ENCODE results near the gene KCNC4. TPM values are rescaled to one million over a fixed set of nuclear protein-coding genes. Genes with fewer than 3 reads are reported as not detected.

Gene KCNC4
- total RNA-seq, 2 experiments from 2014 or later = 5.6 to 17.8 TPM

DNA sequence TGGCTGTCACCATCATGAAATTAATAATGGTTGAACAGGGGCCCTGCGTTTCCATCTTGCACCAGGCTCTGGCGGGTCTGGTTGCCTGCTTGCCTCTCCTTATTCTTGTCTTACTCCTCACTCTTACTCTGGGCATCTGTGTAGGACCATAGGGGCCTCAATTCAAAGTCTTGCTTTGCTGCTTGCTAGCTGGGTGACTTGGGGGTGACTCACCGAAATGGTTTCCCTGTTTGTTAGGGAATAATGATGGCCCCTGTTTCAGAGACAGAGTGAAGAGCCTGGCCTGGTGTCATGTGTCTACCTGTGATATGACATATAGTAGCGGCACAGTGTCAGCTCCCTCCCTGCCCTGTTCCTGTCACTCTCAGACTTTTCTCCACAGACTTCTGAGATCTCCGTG is 24.6 kb downstream of the KCNC4 start:
- no peaks in the 10 kb centered on the region for H3K9me2 ChIP-seq (ENCODE audit: insufficient read depth, low read length)
- no peaks in the 10 kb centered on the region for H3K79me2 ChIP-seq (ENCODE audit: insufficient read depth, low read depth, low read length)
- H3K4me1 ChIP-seq (ENCODE audit: insufficient read depth, low read length, poor library complexity, severe bottlenecking) = peaks cover 3% of the 10 kb centered on the region
- ChIA-PET CTCF (ENCODE audit: unreplicated experiment) (no interaction called here), POLR2A (no interaction called here)
- H3K27ac ChIP-seq (ENCODE audit: low read depth, low read length, poor library complexity, severe bottlenecking) = no peak overlapping the region
- BruUV-seq (replicated peaks) = no TSS peak
- intact Hi-C loops (cut with micrococcal nuclease; ENCODE audit: unreplicated experiment) = no loop called here
- H4K20me1 ChIP-seq (ENCODE audit: insufficient read depth, low read length) = no peaks in the 10 kb centered on the region
- no peak for DNase-seq (ENCODE audit: low spot score)
- H3K4me3 ChIP-seq (ENCODE audit: low read depth, low read length, poor library complexity, severe bottlenecking) = no peak overlapping the region
- TF ChIP-seq, protein P1, sequence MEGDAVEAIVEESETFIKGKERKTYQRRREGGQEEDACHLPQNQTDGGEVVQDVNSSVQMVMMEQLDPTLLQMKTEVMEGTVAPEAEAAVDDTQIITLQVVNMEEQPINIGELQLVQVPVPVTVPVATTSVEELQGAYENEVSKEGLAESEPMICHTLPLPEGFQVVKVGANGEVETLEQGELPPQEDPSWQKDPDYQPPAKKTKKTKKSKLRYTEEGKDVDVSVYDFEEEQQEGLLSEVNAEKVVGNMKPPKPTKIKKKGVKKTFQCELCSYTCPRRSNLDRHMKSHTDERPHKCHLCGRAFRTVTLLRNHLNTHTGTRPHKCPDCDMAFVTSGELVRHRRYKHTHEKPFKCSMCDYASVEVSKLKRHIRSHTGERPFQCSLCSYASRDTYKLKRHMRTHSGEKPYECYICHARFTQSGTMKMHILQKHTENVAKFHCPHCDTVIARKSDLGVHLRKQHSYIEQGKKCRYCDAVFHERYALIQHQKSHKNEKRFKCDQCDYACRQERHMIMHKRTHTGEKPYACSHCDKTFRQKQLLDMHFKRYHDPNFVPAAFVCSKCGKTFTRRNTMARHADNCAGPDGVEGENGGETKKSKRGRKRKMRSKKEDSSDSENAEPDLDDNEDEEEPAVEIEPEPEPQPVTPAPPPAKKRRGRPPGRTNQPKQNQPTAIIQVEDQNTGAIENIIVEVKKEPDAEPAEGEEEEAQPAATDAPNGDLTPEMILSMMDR (conservative IDR thresholded peaks at IDR 0.05; ENCODE audit: low read length) = no peak
- TF ChIP-seq EZH2phosphoT487 (IDR thresholded peaks at IDR 0.05; ENCODE audit: borderline replicate concordance, low read depth, low read length) = no peak
- no peak overlapping the region for H2AFZ ChIP-seq (ENCODE audit: low read length)
- H3K4me2 ChIP-seq (ENCODE audit: low read length) = no peak overlapping the region
- no peaks in the 10 kb centered on the region for H3K36me3 ChIP-seq (ENCODE audit: insufficient read depth, low read length)
- H3K9me3 ChIP-seq (ENCODE audit: low read length) = no peaks in the 10 kb centered on the region

DNA sequence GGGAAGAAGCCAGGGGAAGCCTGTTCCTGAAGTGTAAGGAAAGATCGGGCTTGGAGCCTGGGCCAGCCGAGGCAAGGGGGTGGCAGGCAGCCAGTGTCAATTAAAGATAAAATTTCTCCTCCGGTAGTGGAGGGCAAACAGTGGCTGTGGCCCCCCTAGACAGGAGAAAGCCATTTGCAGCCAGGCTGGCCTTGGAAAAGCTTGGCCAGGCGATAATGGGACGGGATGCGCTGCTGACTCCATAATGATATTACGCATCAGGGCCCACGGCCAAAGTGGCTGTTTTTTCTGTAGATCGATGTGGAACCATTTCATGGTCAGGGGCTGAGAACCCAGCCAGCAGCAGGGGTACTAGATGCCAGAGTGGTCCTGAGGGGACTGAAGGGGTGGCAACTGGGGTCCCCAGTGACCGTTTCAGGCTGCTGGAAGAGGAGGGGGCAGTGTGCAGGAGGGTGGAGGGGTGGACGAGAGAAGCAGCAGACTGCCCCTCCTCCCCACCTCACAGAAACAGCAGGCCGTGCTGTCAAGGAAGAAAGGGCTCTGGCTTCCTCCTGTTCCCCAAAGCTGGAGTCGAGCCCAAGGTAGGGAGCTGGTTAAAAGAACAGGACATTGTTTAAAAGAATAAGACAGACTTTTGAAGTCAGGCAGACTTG is 25.2 kb downstream of the KCNC4 start:
- H2AFZ ChIP-seq (ENCODE audit: low read length) = no peak overlapping the region
- DNase-seq (ENCODE audit: low spot score) = no peak
- no peak overlapping the region for H3K4me3 ChIP-seq (ENCODE audit: low read depth, low read length, poor library complexity, severe bottlenecking)
- H3K27ac ChIP-seq (ENCODE audit: low read depth, low read length, poor library complexity, severe bottlenecking) = no peak overlapping the region
- H3K79me2 ChIP-seq (ENCODE audit: insufficient read depth, low read depth, low read length) = no peaks in the 10 kb centered on the region
- no peak overlapping the region for H3K4me2 ChIP-seq (ENCODE audit: low read length)
- no TSS peak for BruUV-seq (replicated peaks)
- CTCF ChIA-PET (ENCODE audit: unreplicated experiment) = no interaction called here
- POLR2A ChIA-PET = no interaction called here
- TF ChIP-seq, protein P1 (conservative IDR thresholded peaks at IDR 0.05; ENCODE audit: low read length) = no peak
- no peak for TF ChIP-seq EZH2phosphoT487 (IDR thresholded peaks at IDR 0.05; ENCODE audit: borderline replicate concordance, low read depth, low read length)
- no peaks in the 10 kb centered on the region for H3K36me3 ChIP-seq (ENCODE audit: insufficient read depth, low read length)
- H3K4me1 ChIP-seq (ENCODE audit: insufficient read depth, low read length, poor library complexity, severe bottlenecking) = peaks cover 4% of the 10 kb centered on the region
- intact Hi-C loops (cut with micrococcal nuclease; ENCODE audit: unreplicated experiment) = no loop called here
- no peaks in the 10 kb centered on the region for H3K9me2 ChIP-seq (ENCODE audit: insufficient read depth, low read length)
- no peaks in the 10 kb centered on the region for H4K20me1 ChIP-seq (ENCODE audit: insufficient read depth, low read length)
- H3K9me3 ChIP-seq (ENCODE audit: low read length) = no peaks in the 10 kb centered on the region

DNA sequence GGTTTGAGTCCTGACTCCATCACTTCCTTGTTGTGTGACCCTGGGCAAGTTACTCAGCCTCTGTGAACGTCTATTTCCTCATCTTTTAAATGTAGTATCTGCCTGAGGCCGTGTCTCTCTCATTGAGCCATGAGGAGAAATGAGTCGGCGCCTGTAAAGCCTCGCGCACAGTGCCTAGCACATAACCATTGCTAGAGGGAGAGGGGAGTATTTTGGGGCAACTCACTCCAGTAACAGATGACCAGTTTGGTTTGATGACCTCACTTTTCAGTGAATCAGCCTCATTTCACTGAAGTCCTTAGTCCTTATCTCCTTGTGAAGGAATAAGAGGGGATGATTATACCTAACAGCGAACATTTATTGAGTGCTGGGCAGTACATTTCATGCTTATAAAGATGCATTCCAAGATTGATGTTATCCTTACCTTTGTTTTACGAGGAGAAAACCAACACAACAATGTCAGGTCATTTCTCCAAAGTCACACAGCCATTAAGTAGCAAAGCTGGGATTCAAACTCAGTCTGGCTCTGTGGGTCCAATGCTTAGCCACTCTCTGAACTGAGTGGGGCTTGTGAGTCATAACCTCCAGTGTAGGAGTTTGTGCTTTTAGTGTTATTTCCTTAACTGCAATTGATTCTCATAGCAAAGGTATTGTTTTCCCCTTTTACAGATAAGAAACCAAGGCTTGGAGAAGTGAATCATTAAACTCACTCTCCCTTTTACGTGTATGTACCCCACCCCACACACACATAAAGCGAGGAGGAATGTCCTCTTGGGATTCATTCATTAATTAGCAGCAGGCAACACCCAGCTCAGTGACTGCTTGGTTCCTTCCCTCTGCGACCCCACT is 25.9 kb downstream of the KCNC4 start:
- POLR2A ChIA-PET = no interaction called here
- BruUV-seq (replicated peaks) = no TSS peak
- Histone ChIP-seq H3K4me2 (ENCODE audit: low read length) (no peak overlapping the region), H3K79me2 (ENCODE audit: insufficient read depth, low read depth, low read length) (no peaks in the 10 kb centered on the region), H3K36me3 (ENCODE audit: insufficient read depth, low read length) (no peaks in the 10 kb centered on the region), H2AFZ (ENCODE audit: low read length) (no peak overlapping the region), H3K27ac (ENCODE audit: low read depth, low read length, poor library complexity, severe bottlenecking) (no peak overlapping the region), H3K9me3 (ENCODE audit: low read length) (no peaks in the 10 kb centered on the region), H3K4me1 (ENCODE audit: insufficient read depth, low read length, poor library complexity, severe bottlenecking) (peaks cover 4% of the 10 kb centered on the region), H3K9me2 (ENCODE audit: insufficient read depth, low read length) (no peaks in the 10 kb centered on the region), H3K4me3 (ENCODE audit: low read depth, low read length, poor library complexity, severe bottlenecking) (no peak overlapping the region), H4K20me1 (ENCODE audit: insufficient read depth, low read length) (no peaks in the 10 kb centered on the region)
- no peak for DNase-seq (ENCODE audit: low spot score)
- TF ChIP-seq, protein P1 (conservative IDR thresholded peaks at IDR 0.05; ENCODE audit: low read length) = no peak
- TF ChIP-seq EZH2phosphoT487 (IDR thresholded peaks at IDR 0.05; ENCODE audit: borderline replicate concordance, low read depth, low read length) = no peak
- CTCF ChIA-PET (ENCODE audit: unreplicated experiment) = no interaction called here
- intact Hi-C loops (cut with micrococcal nuclease; ENCODE audit: unreplicated experiment) = no loop called here
